Stimulated activated CD8-positive, alpha-beta memory T cell treated with anti-CD3 and anti-CD28 coated beads, Interleukin-7, amount 100 ng/mL, for 24 hours (primary cell): ENCODE measurements around the gene RAB13.
"Not testable (repeated sequence)": the region's sequence is repeated elsewhere in the genome, so short reads cannot be mapped to it uniquely, and the experiment has no call there.

Experiments used
- DNase-seq: peaks from one replicate; pipeline ENCODE4 v3.0.0-alpha.2; 2020; ENCODE audit warnings: low read depth

The RAB13 gene

DNA sequence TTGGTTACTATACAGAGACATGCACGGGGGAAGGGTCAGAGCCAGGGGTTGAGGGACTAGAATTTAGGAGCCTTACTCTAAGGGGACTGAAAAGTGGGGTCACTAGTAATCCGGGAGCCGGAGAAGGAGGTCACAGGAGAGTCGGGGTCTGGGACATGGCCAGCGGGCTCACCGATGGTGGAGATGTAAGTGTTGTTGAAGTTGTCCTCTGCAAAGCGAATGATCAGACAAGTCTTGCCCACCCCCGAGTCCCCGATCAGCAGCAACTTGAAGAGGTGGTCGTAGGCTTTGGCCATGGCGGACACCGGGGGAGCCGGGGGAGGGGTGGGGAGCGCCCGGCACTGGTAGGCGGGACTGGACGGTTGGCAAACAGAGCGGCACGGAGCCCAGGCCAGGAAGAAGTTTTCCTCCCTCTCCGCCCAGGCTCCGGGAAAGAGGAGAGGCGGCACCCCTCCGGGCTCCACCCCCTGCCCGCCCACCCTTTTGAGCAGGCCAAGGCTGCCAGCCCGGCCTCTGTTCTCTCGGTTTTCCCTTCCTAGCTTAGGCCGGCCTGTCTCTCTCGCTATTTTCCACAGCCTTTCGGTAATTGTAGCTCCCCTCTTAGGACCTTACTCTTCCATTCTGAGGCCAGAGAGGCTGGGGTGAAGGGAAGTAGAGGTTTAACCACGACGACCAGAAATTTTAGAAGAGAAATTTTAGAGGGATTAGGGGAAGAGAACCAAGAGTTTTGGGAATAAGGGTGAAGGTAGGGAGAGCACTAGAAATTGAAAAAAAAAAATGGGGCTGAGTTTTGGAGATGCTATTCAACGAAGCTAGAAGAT, at the start of gene RAB13:
TSS of gene RAB13 (minus strand) at position 399 of the 821 bp plus-strand sequence. CDS start at position 296, 103 bp downstream.
- no peak for DNase-seq

DNA sequence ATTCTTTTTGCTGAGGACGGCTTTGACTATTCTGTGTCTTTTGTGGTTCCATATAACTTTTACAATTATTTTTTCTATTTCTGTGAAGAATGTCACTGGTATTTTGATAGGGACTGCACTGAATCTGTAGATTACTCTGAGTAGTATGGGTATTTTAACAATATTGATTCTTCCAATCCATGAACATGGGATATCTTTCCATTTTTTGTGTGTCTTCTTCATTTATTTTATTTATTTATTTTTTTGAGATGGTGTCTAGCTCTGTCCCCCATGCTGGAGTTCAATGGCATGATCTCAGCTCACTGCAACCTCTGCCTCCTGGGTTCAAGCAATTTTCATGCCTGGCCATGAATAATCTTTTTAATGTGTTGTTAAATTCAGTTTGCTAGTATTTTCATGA, 47.6 kb upstream of the RAB13 start:
- DNase-seq: not testable (repeated sequence)

DNA sequence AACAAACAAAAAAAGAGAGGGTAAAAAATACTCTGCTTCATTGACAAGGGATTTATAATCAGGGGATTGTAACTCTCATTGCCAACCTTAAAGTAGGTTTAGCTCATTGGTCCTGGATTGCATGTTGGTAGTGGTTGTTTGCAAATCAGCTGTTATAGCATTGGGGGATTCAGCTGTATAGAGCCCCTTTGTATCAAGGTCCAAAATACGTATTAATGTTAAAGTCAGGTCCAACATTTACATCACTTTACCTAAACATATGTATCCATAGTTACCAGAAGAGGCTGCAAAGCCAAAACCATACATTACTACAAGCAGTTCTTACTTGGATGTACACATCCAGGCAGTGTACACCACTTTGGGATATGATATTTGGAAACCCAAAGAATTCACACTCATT, 33.8 kb upstream of the RAB13 start:
- DNase-seq: no peak

DNA sequence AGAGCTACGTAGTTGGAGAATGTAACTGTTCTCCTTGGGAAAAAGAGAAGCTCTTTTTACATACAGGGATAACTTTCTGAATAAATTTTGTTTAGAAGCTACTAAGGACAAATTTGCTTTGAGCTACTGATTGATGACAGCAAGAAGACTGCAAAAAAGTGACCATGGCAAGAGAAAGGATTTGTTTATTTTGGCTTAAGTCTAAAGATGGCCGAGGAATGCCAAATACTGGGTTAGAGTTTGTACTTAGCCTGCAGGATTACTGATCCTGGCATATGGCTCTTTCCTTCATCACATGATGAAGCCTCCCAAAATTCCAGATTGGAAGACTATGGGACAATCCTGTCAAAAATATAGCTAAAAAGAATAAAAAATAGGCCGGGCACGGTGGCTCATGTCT, 33.1 kb upstream of the RAB13 start:
- DNase-seq: no peak

DNA sequence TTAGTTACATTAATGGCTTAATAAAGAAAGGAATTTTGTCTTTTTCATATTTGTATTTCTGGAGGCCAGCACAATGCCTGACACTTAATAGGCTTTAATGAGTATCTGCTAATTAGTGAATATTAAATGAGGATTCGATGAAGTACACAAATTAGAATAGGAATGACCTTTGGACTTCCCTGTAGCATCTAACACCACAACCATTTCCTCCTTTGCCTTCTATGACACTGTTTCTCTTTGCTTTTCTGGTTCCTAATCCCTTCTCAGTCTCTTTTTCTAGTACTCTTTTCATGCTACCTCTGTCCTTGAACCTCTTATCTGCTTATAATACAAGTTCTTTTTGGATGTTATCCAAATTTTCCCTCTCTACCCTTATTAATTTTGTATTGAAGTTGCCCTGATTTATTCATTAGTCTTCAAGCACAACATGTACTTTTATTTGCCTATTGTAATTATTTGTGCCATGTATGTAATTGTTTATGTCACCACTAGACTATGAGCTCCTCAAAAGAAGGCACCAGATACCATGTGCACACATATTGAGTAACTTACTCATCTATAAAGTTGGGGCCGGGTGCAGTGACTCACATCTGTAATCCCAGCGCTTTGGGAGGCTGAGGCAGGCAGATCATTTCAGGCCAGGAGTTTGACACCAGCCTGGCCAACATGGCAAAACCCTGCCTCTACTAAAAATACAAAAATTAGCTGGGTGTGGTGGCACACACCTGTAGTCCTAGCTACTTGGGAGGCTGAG, 28.2 kb upstream of the RAB13 start:
- DNase-seq: no peak

DNA sequence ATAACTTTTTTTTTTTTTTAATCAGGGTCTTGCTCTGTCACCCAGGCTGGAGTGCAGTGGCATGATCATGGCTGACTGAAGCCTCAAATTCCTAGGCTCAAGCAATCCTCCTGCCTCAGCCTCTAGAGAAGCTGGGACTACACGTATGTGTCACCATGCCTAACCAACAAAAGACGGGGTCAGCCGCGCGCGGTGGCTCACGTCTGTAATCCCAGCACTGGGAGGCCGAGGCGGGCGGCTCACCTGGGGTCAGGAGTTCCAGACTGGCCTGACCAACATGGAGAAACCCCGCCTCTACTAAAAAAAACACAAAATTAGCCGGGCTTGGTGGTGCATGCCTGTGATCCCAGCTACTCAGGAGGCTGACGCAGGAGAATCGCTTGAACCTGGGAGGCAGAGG, 26.4 kb upstream of the RAB13 start:
- not testable (repeated sequence) for DNase-seq

DNA sequence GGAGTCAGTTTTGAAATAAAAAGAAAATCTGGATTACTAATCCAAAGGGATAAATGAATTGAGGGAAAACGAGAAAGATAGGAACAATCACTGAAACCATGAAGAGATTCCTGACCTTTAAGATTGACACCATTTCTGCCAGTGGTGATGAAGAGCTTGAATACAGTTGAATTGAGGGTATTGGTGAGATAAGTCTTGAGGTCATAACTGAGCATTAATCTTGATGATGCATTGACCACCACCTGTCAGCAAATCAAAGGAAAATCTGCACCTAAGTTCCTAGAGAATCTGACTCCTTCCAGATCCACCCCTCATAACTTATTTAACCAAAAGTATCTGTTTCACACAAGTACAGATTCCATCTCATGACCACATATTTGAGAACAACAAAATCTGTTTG, 26.0 kb upstream of the RAB13 start:
- no peak for DNase-seq

DNA sequence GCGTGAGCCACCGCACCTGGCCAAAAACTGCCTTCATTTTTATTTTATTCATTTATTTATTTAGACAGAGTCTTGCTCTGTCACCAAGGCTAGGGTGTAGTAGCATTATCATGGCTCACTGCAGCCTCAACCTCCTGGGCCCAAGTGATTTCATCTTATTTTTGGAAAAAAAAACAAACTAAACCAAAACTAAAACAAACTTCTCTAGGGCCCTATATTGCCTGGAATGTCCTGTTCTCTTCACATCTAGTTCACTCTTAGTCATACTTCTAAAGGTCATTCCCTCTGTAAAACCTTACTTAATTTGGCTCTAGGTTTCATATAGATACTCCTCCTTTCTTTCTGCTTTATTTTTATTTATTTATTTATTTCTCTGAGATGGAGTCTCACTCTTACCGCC, 20.0 kb upstream of the RAB13 start:
- no peak for DNase-seq

DNA sequence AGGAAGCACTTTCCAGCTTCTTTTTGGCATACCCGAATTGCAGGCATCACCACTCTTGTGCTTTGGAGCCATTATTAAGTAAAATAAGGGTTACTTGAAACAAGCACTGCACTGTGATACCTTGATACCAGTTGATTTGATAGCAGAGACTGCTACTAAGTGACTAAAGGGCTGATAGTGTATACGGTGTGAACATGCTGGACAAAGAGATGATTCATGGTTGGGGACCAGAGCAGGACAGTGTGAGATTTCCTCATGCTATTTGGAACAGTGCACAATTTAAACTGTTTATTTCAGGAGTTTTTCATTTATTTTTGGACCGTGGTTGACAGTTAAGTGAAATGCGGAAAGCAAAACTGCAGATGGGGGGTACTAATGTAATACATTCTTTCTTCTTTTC, 14.3 kb upstream of the RAB13 start:
- DNase-seq: no peak

DNA sequence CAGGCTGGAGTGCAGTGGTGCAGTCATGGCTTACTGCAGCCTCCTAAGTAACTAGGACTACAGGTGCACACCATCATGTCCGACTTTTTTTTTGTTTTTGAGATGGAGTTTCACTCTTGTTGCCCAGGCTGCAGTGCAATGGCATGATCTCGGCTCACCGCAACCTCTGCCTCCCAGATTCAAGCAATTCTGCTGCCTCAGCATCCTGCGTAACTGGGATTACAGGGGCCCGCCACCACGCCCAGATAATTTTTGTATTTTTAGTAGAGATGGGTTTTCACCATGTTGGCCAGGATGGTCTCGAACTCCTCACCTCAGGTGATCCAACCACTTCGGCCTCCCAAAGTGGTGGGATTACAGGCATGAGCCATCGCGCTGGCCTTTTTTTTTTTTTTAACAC, 10.7 kb upstream of the RAB13 start:
- DNase-seq: not testable (repeated sequence)

DNA sequence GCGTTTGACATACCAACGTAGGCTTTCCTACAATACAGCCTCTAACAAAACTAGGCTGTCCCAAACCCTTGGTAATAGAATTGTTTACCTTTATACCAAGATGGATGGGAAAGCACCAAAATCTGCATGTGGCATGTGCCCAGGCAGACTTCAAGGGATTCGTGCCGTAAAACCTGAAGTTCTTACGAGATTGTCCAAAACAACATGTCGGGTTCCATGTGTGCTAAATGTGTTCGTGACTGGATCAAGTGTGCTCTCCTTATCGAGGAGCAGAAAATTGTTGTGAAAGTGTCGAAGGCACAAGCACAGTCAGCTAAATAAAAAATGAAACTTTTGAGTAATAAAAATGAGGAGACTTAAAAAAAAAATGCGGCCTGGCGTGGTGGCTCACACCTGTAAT, 9.5 kb upstream of the RAB13 start:
- no peak for DNase-seq

DNA sequence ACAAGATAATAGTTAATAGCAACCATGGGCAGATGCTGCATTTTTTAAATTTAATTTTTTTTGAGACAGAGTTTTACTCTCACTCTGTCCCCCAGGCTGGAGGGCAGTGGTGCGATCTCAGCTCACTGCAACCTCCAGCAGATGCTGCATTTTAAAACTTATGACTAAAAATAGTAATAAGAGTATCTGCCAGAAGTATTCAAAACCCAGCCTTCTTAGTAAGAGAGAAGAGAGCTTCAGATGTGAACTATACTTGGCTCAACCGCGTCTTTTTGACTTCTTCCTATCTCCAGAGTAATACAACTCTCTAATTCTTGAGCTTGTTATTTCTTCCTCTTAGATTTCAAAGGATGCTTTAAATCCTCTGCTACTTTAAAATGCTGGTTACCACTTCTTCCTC, 9.1 kb upstream of the RAB13 start:
- no peak for DNase-seq

DNA sequence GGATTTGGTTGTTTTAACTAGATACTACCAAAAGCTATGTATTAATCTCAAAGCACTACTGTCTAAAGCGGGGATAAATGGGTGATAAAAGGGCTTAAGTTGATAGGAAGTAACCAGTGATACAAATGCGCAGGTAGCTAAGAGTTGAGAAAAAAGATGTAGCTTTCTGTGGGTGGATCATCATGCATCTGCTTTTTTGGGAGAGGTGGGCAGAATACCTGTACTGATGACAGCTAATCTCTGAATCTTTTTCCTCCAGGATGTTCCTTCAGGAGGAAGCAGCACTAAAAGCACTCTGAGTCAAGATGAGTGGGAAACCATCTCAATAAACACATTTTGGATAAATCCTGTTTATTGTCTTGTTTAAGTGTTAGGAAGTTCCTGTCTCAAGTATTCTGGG, 5.7 kb upstream of the RAB13 start:
- DNase-seq: no peak

DNA sequence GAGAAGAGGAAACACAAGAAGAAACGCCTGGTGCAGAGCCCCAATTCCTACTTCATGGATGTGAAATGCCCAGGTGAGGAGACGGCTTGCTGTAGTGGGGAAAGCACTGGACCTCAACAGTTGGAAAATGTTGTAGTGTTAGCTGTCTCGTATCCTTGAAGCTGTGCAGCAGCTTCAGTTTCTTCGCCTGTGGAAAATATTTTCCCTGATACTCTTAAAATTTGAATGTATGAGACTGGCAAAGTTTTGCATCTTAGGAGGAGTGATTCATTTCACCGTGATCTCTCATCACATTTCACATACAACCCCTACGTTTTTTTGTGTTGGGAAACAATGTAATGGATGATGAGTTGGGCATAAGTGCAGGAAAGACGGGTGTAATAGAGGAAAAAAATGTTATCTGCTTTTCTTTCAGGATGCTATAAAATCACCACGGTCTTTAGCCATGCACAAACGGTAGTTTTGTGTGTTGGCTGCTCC, 5.1 kb upstream of the RAB13 start:
- DNase-seq: no peak

DNA sequence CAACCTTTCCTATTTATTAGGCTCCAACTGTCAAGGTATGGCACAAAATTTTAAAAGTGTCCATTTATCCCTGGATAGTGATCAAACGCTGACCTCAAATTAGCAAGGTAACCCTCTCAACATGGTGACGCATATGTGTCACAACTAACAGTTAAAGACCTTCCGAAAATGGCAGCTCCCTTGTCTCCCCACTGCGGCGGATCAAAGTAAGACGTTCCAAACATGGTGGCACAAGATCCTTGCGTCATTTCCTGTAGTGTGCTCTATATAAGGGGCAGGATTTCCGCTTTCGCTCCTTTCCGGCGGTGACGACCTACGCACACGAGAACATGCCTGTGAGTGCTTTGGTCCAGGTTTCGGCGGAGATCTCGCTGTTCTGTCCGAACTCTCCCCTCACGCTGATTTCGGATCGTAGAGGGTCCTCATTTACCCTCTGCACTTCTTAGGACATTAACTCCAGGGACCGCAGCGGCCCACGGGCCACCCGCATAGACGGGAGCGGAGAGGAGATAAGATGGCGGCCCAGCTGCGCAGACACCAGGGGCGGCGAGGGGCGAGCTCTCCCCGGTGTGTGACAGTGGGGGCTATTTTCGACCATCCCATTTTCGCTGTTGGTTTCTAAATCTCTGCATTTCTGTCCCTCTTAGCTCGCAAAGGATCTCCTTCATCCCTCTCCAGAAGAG, 4.5 kb upstream of the RAB13 start, which contains the start of gene RPS27:
TSS of gene RPS27 (plus strand) at position 295 of the 683 bp plus-strand sequence. CDS start at position 330, 35 bp downstream.
- peak; percentile 59 for DNase-seq

DNA sequence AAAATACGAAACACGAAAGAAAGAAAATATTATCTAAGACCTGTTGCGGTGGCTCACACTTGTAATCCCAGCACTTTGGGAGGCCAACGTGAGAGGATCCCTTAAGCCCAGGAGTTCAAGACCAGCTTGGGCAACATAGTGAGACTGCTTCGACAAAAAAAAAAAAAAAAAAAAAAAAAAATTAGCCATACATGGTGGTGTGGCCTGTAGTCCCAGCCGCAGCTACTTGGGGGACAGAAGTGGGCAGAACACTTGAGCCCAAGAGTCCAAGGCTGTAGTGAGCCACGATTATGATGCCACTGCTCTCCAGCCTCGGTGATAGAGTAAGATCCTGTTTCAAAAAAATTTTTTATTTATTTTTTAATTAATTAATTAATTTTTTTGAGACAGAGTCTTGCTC, 1.5 kb upstream of the RAB13 start:
- DNase-seq: no peak

DNA sequence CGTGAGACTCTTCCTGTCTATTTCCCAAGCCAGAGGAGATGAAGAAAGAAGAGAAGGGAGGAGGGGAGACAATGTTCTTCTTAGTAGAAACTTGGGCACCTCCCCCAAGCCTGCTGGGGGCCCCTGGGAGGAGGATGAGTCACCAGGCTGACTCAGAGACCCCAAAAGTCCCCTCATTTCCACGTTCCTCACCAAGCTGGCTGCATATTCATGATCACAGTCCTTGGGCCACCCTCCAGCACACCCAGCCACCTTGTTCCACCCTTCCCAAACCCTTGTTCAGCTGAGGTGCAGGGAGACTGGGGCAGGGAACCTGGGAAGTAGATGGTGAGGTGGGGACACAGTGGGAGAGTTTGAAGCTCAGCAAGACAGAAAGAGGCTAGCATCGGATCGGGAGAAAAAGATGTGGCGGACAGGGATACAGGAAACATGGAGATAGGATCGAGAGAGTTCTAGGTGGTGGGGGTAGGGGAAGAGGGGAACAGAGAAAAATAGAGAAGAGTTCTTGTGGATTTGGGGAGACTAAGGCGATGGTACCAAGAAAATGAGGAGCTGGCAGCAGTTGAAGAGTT, 712 bp downstream of the RAB13 start:
- no peak for DNase-seq

DNA sequence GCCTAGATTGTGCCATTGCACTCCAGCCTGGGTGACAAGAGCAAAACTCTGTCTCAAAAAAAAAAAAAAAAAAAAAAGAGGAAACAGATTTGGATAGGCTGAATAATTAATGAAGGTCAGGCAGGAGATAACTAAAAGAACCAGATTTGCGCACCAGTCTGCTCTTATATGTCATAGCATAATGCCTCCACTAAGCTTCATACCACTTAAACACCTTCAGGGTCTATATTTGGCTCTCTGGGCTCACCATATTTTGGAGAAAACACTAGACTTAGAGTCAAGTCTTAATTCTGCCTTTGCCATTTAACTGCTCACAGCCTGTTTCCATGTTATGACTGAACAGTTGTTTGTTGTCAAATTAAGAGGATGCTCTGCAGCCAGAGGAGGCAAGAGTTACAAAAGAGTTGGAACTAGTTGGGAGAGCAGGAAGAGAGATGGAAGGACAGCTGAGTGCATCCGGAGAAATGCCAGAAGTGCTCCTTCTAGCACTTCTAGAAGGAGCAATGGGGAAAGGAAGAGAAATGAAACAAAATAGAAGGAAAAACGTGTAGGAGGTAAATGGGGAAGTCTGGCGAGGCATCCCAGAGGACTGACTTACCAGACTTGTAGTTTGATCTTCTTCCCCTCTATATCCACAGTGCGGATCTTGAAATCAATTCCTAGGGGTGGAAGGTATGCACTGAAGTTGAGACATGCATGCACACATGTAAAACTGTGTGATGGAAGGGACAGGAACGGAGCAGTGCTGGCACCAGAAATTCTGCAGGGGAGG, 1.8 kb downstream of the RAB13 start:
- no peak for DNase-seq

DNA sequence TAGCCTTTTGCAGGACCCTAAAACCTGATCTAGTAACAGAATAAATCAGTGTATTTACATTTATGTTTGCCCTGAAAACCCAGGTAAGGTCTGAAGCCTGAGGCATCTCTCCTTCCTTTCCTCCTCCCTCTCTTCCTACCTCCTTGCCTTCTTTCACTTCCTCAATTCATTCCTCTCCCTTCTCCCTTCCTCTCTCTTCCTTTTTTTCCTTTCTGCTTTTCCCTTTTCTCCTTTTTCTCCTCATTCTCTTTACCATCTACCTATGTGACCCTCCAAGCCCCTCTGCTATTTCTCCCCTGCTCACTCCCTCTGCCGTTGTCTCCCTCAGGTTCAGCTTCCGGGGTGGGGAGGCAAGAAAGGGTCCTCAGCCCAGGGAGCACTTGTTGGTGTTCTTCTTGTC, 4.4 kb downstream of the RAB13 start:
- DNase-seq: not testable (repeated sequence)

DNA sequence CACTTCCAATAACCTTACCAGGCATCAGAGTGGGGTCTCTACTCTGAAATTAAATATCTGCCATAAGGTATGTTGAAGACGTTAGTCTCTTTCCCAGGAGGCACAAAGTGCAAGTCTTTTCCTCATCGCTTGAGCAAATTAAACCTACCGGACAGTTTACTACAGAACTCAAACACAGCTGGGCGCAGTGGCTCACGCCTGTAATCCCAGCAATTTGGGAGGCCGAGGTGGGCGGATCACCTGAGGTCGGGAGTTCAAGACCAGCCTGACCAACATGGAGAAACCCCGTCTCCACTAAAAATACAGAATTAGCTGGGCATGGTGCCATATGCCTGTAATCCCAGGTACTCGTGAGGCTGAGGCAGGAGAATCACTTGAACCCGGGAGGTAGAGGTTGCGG, 7.0 kb downstream of the RAB13 start:
- DNase-seq: not testable (repeated sequence)

DNA sequence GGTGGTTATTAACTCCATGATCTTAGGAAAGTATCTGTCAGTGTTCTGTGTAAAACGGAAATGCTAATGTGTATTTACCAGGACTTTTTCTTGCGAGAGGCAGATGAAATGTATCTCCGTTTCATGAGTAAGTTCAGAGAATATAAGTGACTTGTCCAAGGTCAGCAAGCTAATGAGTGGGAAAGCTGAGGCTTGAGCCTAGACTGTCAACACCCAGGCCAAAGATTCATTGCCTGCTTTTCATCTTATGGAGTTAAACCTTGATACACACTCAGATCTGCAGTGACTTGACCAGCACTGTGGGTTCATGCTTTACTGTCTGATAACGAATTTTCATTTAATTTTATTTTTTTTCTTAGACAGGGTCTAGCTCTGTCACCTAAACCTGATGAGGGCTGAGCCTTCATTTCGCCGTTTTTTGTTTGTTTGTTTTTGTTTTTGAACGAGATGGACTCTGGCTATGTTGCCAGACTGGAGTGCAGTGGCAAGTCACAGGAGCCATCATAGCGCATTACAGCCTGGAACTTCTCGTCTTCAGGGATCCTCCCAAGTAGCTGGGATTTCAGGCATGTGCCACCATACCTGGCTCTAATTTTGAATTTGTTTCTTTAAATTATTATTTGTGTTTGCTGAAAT, 7.7 kb downstream of the RAB13 start:
- DNase-seq: no peak
